SH-SY5Y (cell line): ENCODE results near the gene SKAP1.

Source experiments
- GATA2 ChIP-seq: IDR thresholded peaks from 2 replicates; pipeline ENCODE4 v1.6.1; 2011; ENCODE audit warnings: mild to moderate bottlenecking, low read depth, low read length
- GATA3 ChIP-seq: IDR thresholded peaks from 2 replicates; pipeline ENCODE4 v1.6.1; 2011; ENCODE audit warnings: low read depth, mild to moderate bottlenecking, low read length, moderate library complexity

DNA sequence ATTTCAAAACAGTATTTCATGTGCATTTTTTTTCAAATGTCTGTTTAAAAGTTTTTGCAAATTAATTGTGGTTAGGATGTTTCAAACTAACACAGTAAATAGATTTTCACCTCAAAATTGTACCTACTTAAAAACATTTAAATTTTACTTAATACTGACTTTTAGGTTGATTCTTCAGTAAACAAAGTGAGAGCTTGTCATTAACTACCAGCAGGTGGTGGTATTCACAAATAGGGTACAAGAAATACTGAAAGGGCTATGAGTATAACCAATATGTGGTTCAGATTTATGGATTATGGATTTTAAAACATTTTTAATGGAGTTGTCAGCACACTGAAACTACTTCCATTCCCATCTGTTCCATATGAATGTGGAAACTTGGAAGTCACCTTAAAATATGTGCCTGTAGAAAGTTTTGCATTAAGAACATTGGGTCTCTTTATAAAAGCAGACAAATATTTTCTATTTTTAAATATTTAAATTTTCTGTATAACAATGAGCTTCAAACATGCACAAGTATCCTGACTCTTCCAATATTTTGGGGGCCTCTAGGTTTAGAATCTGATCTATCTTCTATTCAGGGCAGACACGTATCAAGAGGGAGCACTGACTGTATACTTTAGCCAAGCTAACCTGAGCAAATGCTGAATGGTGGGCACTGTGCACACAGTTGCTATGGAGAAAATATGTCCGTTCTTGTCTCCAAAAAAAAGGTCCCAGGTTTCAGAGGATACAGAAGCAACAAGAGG lies 166.9 kb downstream of the SKAP1 start:
- TF ChIP-seq GATA3 (no peak), GATA2 (no peak)
